Sciatic nerve (tissue), 2 donors: Measurements from ENCODE around the gene RAB42. TPM values are rescaled to one million over a fixed set of nuclear protein-coding genes. Genes with fewer than 3 reads are reported as not detected.

Experiments used
- ATAC-seq: fragments of 200-7000 bp; cut with Tn5 transposase; one replicate; pipeline ENCODE4 v1.9.1; 2020; ENCODE audit warnings: mild to moderate bottlenecking, moderate library complexity
- DNase-seq: peaks from one replicate; pipeline ENCODE4 v3.0.0-alpha.2; 2020; ENCODE audit warnings: low spot score
- intact Hi-C: fragments of 100-400 bp; cut with DNase I; formaldehyde crosslinking; loops from one replicate; pipeline ENCODE4 v1.14.2; 2022
- total RNA-seq: library from RNA; stranded (reverse); fragmentation: NEBNext Ultra II Directional; extraction: Animal tissue kit (Norgen Biotek cat#: 25700); gene quantifications from one replicate; pipeline ENCODE4 v1.2.1, GENCODE V29; 2021
- donor health status: DM: no; HTN: no; CAD: no.
- donor health status: DM: no; HTN: no; CAD: no.

The RAB42 gene
- total RNA-seq, 1 donor from 2014 or later: 5.8 TPM

- ATAC-seq (peak; percentile 27), DNase-seq (no peak)
- intact Hi-C loops: no loop called here
Measured at GRCh38 chr1:28642056-28642846, 50.2 kb downstream of the RAB42 start.

GRCh38 chr1:28642847-28643635, 51.0 kb downstream of the RAB42 start, which contains the start of gene TAF12:
Gene TAF12 (minus strand): TSS chr1:28643067. CDS start chr1:28622081, 20,986 bp downstream.
- ATAC-seq (peak; percentile 97), DNase-seq (peak; percentile 95)
- intact Hi-C loops: no loop called here

GRCh38 chr1:28644494-28644893, 52.4 kb downstream of the RAB42 start:
- DNase-seq: no peak
- intact Hi-C loops: no loop called here
- no peak for ATAC-seq

Other genes with a start within 250 kb of the RAB42 start
- gene PHACTR4, start 222.5 kb upstream of the RAB42 start, total RNA-seq: 36.5 TPM
- gene RCC1, start 86.2 kb upstream of the RAB42 start, total RNA-seq: 10.7 TPM
- 31.0 TPM for gene TRNAU1AP, start 39.2 kb upstream of the RAB42 start, total RNA-seq
- 17.7 TPM for gene TAF12, start 50.8 kb downstream of the RAB42 start, total RNA-seq
- not detected for gene RNU11, start 56.3 kb downstream of the RAB42 start, total RNA-seq
- 12.4 TPM for gene GMEB1, start 76.5 kb downstream of the RAB42 start, total RNA-seq
- gene YTHDF2, start 144.7 kb downstream of the RAB42 start, total RNA-seq: 51.8 TPM
- gene OPRD1, start 219.9 kb downstream of the RAB42 start, total RNA-seq: not detected